ENCODE data around the gene CCR2. TPM values are rescaled to one million over a fixed set of nuclear protein-coding genes. Genes with fewer than 3 reads are reported as not detected.

Gene CCR2
- polyA plus RNA-seq, 1 donor (not counting 4 experiments of a cell fraction or from before 2014, with no cell fraction given): 0.07 TPM

GRCh38 chr3:46370839-46371518 lies 17.1 kb downstream of the CCR2 start, which contains the start of gene CCR5:
Gene CCR5, plus strand, starts transcription at chr3:46370946. Its CDS starts 1,957 bp downstream, at chr3:46372903.
- H3K4me3 ChIP-seq (ENCODE audit: control insufficient read depth in 2 of 3, extremely low read depth in 1 of 3, insufficient read depth in 2 of 3, low read depth in 1 of 3, low read length in 3 of 3): no peak within 1 kb of the TSS
- H3K9me1 ChIP-seq (ENCODE audit: control insufficient read depth, extremely low read depth, insufficient read depth, low read length): no peaks in the 10 kb centered on the region
- no peaks in the 10 kb centered on the region for H4K20me1 ChIP-seq (ENCODE audit: control insufficient read depth, extremely low read depth, insufficient read depth, low read length)
- H3K79me2 ChIP-seq (ENCODE audit: control insufficient read depth, insufficient read depth, low read length): no peaks in the 10 kb centered on the region
- H3K27me3 ChIP-seq (ENCODE audit: control insufficient read depth, extremely low read depth, insufficient read depth, low read length): peaks cover 7% of the 10 kb centered on the region
- no peak within 1 kb of the TSS for H3K4me2 ChIP-seq (ENCODE audit: control insufficient read depth, extremely low read depth, insufficient read depth, low read depth, low read length)
- no peaks in the 10 kb centered on the region for H3K36me3 ChIP-seq (ENCODE audit: control insufficient read depth in 2 of 2, extremely low read depth in 1 of 2, insufficient read depth in 2 of 2, low read length in 2 of 2)
- H3K4me1 ChIP-seq (ENCODE audit: control insufficient read depth, extremely low read depth, insufficient read depth, low read length): no peaks in the 10 kb centered on the region
- no peak within 1 kb of the TSS for H2AFZ ChIP-seq (ENCODE audit: control insufficient read depth, low read length)
- FAIRE-seq (peak; percentile 55), DNase-seq (ENCODE audit: low read depth, low spot score) (no peak)
- TF ChIP-seq EZH2 (IDR thresholded peaks at IDR 0.05; ENCODE audit: low read length): no peak
- TF ChIP-seq, protein P1, sequence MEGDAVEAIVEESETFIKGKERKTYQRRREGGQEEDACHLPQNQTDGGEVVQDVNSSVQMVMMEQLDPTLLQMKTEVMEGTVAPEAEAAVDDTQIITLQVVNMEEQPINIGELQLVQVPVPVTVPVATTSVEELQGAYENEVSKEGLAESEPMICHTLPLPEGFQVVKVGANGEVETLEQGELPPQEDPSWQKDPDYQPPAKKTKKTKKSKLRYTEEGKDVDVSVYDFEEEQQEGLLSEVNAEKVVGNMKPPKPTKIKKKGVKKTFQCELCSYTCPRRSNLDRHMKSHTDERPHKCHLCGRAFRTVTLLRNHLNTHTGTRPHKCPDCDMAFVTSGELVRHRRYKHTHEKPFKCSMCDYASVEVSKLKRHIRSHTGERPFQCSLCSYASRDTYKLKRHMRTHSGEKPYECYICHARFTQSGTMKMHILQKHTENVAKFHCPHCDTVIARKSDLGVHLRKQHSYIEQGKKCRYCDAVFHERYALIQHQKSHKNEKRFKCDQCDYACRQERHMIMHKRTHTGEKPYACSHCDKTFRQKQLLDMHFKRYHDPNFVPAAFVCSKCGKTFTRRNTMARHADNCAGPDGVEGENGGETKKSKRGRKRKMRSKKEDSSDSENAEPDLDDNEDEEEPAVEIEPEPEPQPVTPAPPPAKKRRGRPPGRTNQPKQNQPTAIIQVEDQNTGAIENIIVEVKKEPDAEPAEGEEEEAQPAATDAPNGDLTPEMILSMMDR (optimal IDR thresholded peaks at IDR 0.05 in 1 of 3, IDR thresholded peaks at IDR 0.05 in 1 of 3, conservative IDR thresholded peaks at IDR 0.05 in 1 of 3; ENCODE audit: extremely low read depth in 1 of 3, insufficient read depth in 2 of 3, low read length in 3 of 3): no peak
- H3K27ac ChIP-seq (ENCODE audit: control insufficient read depth, insufficient read depth, low read length): no peak within 1 kb of the TSS
- dilution Hi-C loops (cut with MboI; ENCODE audit: extremely low pct_ligation_motif_present, low sequenced_read_pairs): no loop called here
- H3K9ac ChIP-seq (ENCODE audit: control insufficient read depth, extremely low read depth, insufficient read depth, low read length): no peak within 1 kb of the TSS
- no peaks in the 10 kb centered on the region for H3K9me3 ChIP-seq (ENCODE audit: control insufficient read depth, low read depth, low read length)

- Histone ChIP-seq H3K4me2 (ENCODE audit: control insufficient read depth, extremely low read depth, insufficient read depth, low read depth, low read length) (no peak overlapping the region), H3K27me3 (ENCODE audit: control insufficient read depth, extremely low read depth, insufficient read depth, low read length) (peaks cover 7% of the 10 kb centered on the region), H4K20me1 (ENCODE audit: control insufficient read depth, extremely low read depth, insufficient read depth, low read length) (no peaks in the 10 kb centered on the region), H3K36me3 (ENCODE audit: control insufficient read depth in 2 of 2, extremely low read depth in 1 of 2, insufficient read depth in 2 of 2, low read length in 2 of 2) (no peaks in the 10 kb centered on the region), H2AFZ (ENCODE audit: control insufficient read depth, low read length) (no peak overlapping the region), H3K27ac (ENCODE audit: control insufficient read depth, insufficient read depth, low read length) (no peak overlapping the region), H3K79me2 (ENCODE audit: control insufficient read depth, insufficient read depth, low read length) (no peaks in the 10 kb centered on the region), H3K4me3 (ENCODE audit: control insufficient read depth in 2 of 3, extremely low read depth in 1 of 3, insufficient read depth in 2 of 3, low read depth in 1 of 3, low read length in 3 of 3) (no peak overlapping the region), H3K4me1 (ENCODE audit: control insufficient read depth, extremely low read depth, insufficient read depth, low read length) (no peaks in the 10 kb centered on the region), H3K9me3 (ENCODE audit: control insufficient read depth, low read depth, low read length) (no peaks in the 10 kb centered on the region), H3K9me1 (ENCODE audit: control insufficient read depth, extremely low read depth, insufficient read depth, low read length) (no peaks in the 10 kb centered on the region), H3K9ac (ENCODE audit: control insufficient read depth, extremely low read depth, insufficient read depth, low read length) (no peak overlapping the region)
- DNase-seq (ENCODE audit: low read depth, low spot score) (peak; percentile 45), FAIRE-seq (peak; percentile 63)
- dilution Hi-C loops (cut with MboI; ENCODE audit: extremely low pct_ligation_motif_present, low sequenced_read_pairs): no loop called here
- no peak for TF ChIP-seq EZH2 (IDR thresholded peaks at IDR 0.05; ENCODE audit: low read length)
- TF ChIP-seq, protein P1 (optimal IDR thresholded peaks at IDR 0.05 in 1 of 3, IDR thresholded peaks at IDR 0.05 in 1 of 3, conservative IDR thresholded peaks at IDR 0.05 in 1 of 3; ENCODE audit: extremely low read depth in 1 of 3, insufficient read depth in 2 of 3, low read length in 3 of 3): no peak
Observed at GRCh38 chr3:46371519-46372340, 17.8 kb downstream of the CCR2 start.
